HG02798 (cell line): ENCODE data around the gene FEN1.
A peak's percentile ranks its signal among the peaks of the same experiment; 100 is the strongest.

Source experiments
- ATAC-seq: cut with Tn5 transposase; IDR thresholded peaks from one replicate; pipeline ENCODE4 v1.9.1; 2021; ENCODE audit warnings: mild to moderate bottlenecking; ENCODE audit not compliant: unreplicated experiment, poor library complexity

The FEN1 gene

GRCh38 chr11:61756452-61757212 is 36.1 kb upstream of the FEN1 start:
- ATAC-seq: peak; percentile 45

- ATAC-seq: no peak
These were observed 35.4 kb upstream of the FEN1 start for GRCh38 chr11:61757213-61757862.

GRCh38 chr11:61760946-61761345 is 31.8 kb upstream of the FEN1 start:
- no peak for ATAC-seq

GRCh38 chr11:61761440-61762222 is 31.1 kb upstream of the FEN1 start:
- no peak for ATAC-seq

GRCh38 chr11:61762223-61762615 is 30.5 kb upstream of the FEN1 start:
- ATAC-seq: no peak

GRCh38 chr11:61762798-61763197 is 29.9 kb upstream of the FEN1 start:
- no peak for ATAC-seq

GRCh38 chr11:61763930-61764605 is 28.6 kb upstream of the FEN1 start:
- ATAC-seq: no peak

GRCh38 chr11:61764606-61765260 is 28.0 kb upstream of the FEN1 start:
- ATAC-seq: no peak

- no peak for ATAC-seq
These were observed 27.0 kb upstream of the FEN1 start for GRCh38 chr11:61765550-61766253.

GRCh38 chr11:61766353-61766841 is 26.3 kb upstream of the FEN1 start:
- ATAC-seq: no peak

GRCh38 chr11:61768376-61769076 is 24.2 kb upstream of the FEN1 start:
- no peak for ATAC-seq

- ATAC-seq: no peak
These were observed 23.4 kb upstream of the FEN1 start for GRCh38 chr11:61769169-61769920.

GRCh38 chr11:61769946-61770683 is 22.6 kb upstream of the FEN1 start:
- ATAC-seq: no peak

- no peak for ATAC-seq
These were observed 21.4 kb upstream of the FEN1 start for GRCh38 chr11:61771195-61771894.

- no peak for ATAC-seq
These were observed 20.7 kb upstream of the FEN1 start for GRCh38 chr11:61771985-61772455.

GRCh38 chr11:61773356-61773755 is 19.4 kb upstream of the FEN1 start:
- no peak for ATAC-seq

GRCh38 chr11:61773809-61774208 is 18.9 kb upstream of the FEN1 start:
- no peak for ATAC-seq
